ENCODE results near the gene UBALD1. TPM values are rescaled to one million over a fixed set of nuclear protein-coding genes. Genes with fewer than 3 reads are reported as not detected.

Gene UBALD1
- total and polyA plus RNA-seq, 2 donors (not counting 3 experiments of a cell fraction or from before 2014, with no cell fraction given): 24.8 to 41.6 TPM

DNA sequence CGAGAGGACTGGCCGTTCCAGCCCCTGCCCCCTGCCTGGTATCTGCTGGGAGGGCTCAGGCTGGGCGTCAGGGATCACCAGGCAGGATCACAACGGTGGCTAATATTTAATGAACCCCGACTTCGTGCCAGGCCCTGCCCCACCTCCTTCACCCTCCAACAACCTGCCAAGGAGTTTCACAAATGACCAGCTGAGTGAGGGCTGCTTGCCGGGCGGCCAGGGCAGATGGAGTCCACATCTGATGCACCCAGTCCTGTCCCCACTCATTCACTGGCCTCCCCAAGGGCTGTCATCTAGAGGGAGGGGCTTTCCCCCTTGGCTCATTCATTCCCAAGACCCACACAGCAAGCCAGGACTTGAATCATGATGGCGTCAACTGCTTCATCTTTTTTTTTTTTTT is 17.5 kb downstream of the UBALD1 start:
- H3K79me2 ChIP-seq (ENCODE audit: control insufficient read depth, insufficient read depth, low read length): no peaks in the 10 kb centered on the region
- TF ChIP-seq, protein P1, sequence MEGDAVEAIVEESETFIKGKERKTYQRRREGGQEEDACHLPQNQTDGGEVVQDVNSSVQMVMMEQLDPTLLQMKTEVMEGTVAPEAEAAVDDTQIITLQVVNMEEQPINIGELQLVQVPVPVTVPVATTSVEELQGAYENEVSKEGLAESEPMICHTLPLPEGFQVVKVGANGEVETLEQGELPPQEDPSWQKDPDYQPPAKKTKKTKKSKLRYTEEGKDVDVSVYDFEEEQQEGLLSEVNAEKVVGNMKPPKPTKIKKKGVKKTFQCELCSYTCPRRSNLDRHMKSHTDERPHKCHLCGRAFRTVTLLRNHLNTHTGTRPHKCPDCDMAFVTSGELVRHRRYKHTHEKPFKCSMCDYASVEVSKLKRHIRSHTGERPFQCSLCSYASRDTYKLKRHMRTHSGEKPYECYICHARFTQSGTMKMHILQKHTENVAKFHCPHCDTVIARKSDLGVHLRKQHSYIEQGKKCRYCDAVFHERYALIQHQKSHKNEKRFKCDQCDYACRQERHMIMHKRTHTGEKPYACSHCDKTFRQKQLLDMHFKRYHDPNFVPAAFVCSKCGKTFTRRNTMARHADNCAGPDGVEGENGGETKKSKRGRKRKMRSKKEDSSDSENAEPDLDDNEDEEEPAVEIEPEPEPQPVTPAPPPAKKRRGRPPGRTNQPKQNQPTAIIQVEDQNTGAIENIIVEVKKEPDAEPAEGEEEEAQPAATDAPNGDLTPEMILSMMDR (IDR thresholded peaks at IDR 0.05; ENCODE audit: extremely low read depth in 1 of 2, insufficient read depth in 1 of 2, low read depth in 1 of 2, low read length in 2 of 2): no peak
- no peak for TF ChIP-seq FOS (IDR thresholded peaks at IDR 0.05; ENCODE audit: borderline replicate concordance, insufficient read depth, low read length)
- TF ChIP-seq EZH2 (IDR thresholded peaks at IDR 0.05; ENCODE audit: borderline replicate concordance, low read depth, low read length, severe bottlenecking): no peak
- no peak for TF ChIP-seq MYC (IDR thresholded peaks at IDR 0.05; ENCODE audit: low read depth, low read length)
- no peak for TF ChIP-seq JUN (IDR thresholded peaks at IDR 0.05; ENCODE audit: borderline replicate concordance, insufficient read depth, insufficient read length, low read depth)
- no peak overlapping the region for H3K27ac ChIP-seq (ENCODE audit: insufficient read depth, low read depth, low read length)
- H3K27me3 ChIP-seq (ENCODE audit: control insufficient read depth in 2 of 2, insufficient read depth in 2 of 2, low read length in 2 of 2): peaks cover 2 to 3% of the 10 kb centered on the region in 2 experiments
- no peak overlapping the region for H3K4me2 ChIP-seq (ENCODE audit: insufficient read depth, low read length)
- FAIRE-seq (no peak), DNase-seq (ENCODE audit: low read depth, low spot score) (no peak)
- H3K9me3 ChIP-seq (replicated peaks; ENCODE audit: control insufficient read depth, insufficient read depth, low read length): no peaks in the 10 kb centered on the region
- ChIA-PET POLR2A (interaction anchor here (0.6 kb wide), 1 partner anchor 426 kb away, joined by 9 read pairs; no protein-coding TSS in a partner anchor), CTCF (interaction anchor here (3.6 kb wide), 1 partner anchor 12 kb away, joined by 15 read pairs; no protein-coding TSS in a partner anchor)
- dilution Hi-C loops (cut with MboI; ENCODE audit: extremely low pct_ligation_motif_present, low sequenced_read_pairs) (no loop called here), intact Hi-C loops (cut with micrococcal nuclease) (no loop called here)
- no peaks in the 10 kb centered on the region for H3K9me1 ChIP-seq (replicated peaks; ENCODE audit: control insufficient read depth, extremely low read depth, insufficient read depth, low read length)
- H2AFZ ChIP-seq (ENCODE audit: low read depth, low read length): no peak overlapping the region
- no peaks in the 10 kb centered on the region for H3K4me1 ChIP-seq (ENCODE audit: control insufficient read depth, extremely low read depth, insufficient read depth, low read length)
- BruUV-seq (replicated peaks): no TSS peak
- no peaks in the 10 kb centered on the region for H4K20me1 ChIP-seq (replicated peaks; ENCODE audit: control insufficient read depth, extremely low read depth, insufficient read depth, low read length)
- H3K36me3 ChIP-seq (ENCODE audit: control insufficient read depth in 2 of 2, extremely low read depth in 1 of 2, insufficient read depth in 2 of 2, low read length in 2 of 2): no peaks in the 10 kb centered on the region
- no peak overlapping the region for H3K4me3 ChIP-seq (replicated peaks in 1 of 3; ENCODE audit: insufficient read depth in 1 of 3, low read depth in 1 of 3, low read length in 3 of 3)
- H3K9ac ChIP-seq (replicated peaks; ENCODE audit: extremely low read depth, insufficient read depth, low read length): no peak overlapping the region
